Stomach (tissue), 4 donors: ENCODE measurements around the gene DIAPH3.

Experiments used
- POLR2A ChIP-seq, 4 donors: fragments of 450-650 bp; IDR thresholded peaks; one replicate each; pipeline ENCODE4 v1.6.1; 2016; ENCODE audit warnings: antibody characterized with exemption in 4 of 4, control low read depth in 2 of 4, mild to moderate bottlenecking in 1 of 4, moderate library complexity in 1 of 4
- POLR2AphosphoS5 ChIP-seq, 3 donors: sonication (generic); formaldehyde crosslinking; IDR thresholded peaks; one replicate each; pipeline ENCODE4 v1.6.1; 2016; ENCODE audit warnings: antibody characterized with exemption in 3 of 3
- TF ChIP-seq, protein P1 (sequence below), 7 experiments: fragments of 450-650 bp in 4 of 7; fragments of 200-600 bp in 3 of 7; sonication (generic) in 3 of 7; IDR thresholded peaks; one replicate each; pipeline ENCODE4 v1.5.1; 2016 to 2019; ENCODE audit warnings: antibody characterized with exemption in 7 of 7, control low read depth in 2 of 7, mild to moderate bottlenecking in 1 of 7

DNA sequence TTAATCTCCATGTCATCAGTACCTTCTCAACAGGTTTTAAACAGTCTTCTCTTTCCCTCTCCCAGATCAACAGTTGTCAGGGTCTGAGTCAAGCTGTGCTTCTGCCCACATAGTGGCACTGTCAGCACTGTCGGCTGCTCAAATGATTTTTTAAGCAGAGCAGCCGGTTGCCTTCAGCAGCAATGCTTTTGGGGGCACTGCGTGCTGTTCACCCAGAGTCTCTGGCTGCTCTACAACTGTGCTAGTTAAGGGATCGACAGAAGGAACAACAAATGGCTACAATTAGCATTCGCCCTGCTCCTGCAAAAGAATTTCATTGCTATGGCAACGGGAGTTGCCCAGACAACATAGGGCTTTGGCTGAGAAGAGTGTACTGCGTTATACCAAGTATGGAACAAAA, 412.9 kb downstream of the DIAPH3 start:
- TF ChIP-seq POLR2AphosphoS5 (IDR thresholded peaks at IDR 0.05): no peak
- TF ChIP-seq, protein P1, sequence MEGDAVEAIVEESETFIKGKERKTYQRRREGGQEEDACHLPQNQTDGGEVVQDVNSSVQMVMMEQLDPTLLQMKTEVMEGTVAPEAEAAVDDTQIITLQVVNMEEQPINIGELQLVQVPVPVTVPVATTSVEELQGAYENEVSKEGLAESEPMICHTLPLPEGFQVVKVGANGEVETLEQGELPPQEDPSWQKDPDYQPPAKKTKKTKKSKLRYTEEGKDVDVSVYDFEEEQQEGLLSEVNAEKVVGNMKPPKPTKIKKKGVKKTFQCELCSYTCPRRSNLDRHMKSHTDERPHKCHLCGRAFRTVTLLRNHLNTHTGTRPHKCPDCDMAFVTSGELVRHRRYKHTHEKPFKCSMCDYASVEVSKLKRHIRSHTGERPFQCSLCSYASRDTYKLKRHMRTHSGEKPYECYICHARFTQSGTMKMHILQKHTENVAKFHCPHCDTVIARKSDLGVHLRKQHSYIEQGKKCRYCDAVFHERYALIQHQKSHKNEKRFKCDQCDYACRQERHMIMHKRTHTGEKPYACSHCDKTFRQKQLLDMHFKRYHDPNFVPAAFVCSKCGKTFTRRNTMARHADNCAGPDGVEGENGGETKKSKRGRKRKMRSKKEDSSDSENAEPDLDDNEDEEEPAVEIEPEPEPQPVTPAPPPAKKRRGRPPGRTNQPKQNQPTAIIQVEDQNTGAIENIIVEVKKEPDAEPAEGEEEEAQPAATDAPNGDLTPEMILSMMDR (IDR thresholded peaks at IDR 0.05): no peak
- no peak for TF ChIP-seq POLR2A (IDR thresholded peaks at IDR 0.05)
